ENCODE results near the gene BMPR1A. TPM values are rescaled to one million over a fixed set of nuclear protein-coding genes. Genes with fewer than 3 reads are reported as not detected.

The BMPR1A gene
- 11.2 and 11.9 TPM in 2 replicates for total RNA-seq

DNA sequence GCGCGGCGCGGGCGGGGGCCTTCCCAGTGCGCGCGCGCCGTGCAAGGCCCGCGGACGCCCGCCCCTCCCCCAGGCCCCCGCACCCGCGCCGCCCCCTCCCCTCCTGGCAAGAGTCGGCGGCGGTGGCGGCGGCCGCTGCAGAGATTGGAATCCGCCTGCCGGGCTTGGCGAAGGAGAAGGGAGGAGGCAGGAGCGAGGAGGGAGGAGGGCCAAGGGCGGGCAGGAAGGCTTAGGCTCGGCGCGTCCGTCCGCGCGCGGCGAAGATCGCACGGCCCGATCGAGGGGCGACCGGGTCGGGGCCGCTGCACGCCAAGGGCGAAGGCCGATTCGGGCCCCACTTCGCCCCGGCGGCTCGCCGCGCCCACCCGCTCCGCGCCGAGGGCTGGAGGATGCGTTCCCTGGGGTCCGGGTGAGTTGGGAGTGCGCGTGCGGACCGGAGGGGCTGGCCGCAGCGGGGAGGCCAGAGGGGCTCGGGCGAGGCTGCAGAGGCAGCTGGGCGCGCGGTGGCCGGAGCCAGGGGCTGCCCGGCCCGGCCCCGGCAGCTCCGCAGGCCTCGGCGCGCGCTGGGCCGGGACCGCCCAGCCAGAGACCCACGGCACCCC, at the start of gene BMPR1A:
BMPR1A (plus strand) TSS at position 109 of the 602 bp plus-strand sequence. CDS start 119,400 bp downstream, outside the sequence.
- peaks cover 41% of the 10 kb centered on the region for H3K4me1 Mint-ChIP-seq (ENCODE audit: low read depth)
- peak within 1 kb of the TSS; percentile 84 for H3K4me3 Mint-ChIP-seq (ENCODE audit: low read depth)
- H3K36me3 Mint-ChIP-seq (ENCODE audit: low read depth), result peaks cover 9% of the 10 kb centered on the region
- DNase-seq (ENCODE audit: low spot score), result no peak
- H3K9me3 Mint-ChIP-seq, result no peaks in the 10 kb centered on the region
- H3K27ac Mint-ChIP-seq, result peak within 1 kb of the TSS; percentile 67
- intact Hi-C loops (cut with micrococcal nuclease), result loop anchor here (1.0 to 10.0 kb wide), 4 partner anchors 45 to 352 kb away; partner anchors contain the start of gene SHLD2
- H3K27me3 Mint-ChIP-seq (ENCODE audit: low read depth), result peaks cover 50% of the 10 kb centered on the region

DNA sequence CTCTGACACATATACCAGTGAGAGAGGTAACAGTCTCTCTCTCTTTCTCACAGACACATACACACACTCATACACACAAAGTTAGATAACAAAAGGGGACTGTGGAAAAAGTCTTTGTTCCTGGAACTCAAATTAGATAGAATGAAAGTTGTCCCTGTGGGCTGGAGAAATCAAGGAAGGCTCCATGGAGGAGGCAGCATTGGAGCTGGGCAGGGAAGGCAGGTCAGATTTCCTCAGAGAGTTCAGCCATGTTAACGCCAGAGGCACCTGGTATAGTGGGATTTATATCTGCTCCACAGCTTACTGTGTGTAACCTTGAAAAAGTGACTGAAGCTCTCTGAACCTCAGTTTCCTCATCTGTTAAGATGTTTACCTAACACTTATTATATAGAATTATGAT, 49.4 kb upstream of the BMPR1A start:
- H3K9me3 Mint-ChIP-seq, result no peaks in the 10 kb centered on the region
- no peaks in the 10 kb centered on the region for H3K36me3 Mint-ChIP-seq (ENCODE audit: low read depth)
- H3K27me3 Mint-ChIP-seq (ENCODE audit: low read depth), result no peaks in the 10 kb centered on the region
- H3K4me1 Mint-ChIP-seq (ENCODE audit: low read depth), result peaks cover 8% of the 10 kb centered on the region
- DNase-seq (ENCODE audit: low spot score), result no peak
- no peak overlapping the region for H3K27ac Mint-ChIP-seq
- H3K4me3 Mint-ChIP-seq (ENCODE audit: low read depth), result no peak overlapping the region
- intact Hi-C loops (cut with micrococcal nuclease), result no loop called here

DNA sequence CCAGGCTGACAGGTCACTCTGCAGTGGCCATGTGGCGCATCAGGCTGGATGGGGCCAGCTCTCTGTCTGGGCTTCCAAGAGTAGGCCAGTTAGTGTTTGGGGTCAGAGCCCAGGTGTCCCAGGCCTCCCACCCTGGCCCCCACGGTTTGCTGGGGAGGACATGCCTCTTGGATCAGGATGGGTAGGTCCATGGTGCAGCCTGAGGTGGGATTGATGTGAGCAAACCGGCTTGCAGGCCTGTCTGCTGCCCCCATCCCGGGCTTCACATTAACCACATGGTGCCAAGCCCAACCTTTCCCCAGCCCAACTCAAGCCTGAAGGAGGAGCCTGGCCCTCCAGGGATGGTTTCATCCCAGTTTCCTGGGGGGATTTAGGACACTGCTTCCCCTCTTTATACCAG, 48.9 kb upstream of the BMPR1A start:
- intact Hi-C loops (cut with micrococcal nuclease), result no loop called here
- Mint-ChIP-seq H3K9me3 (no peaks in the 10 kb centered on the region), H3K4me1 (ENCODE audit: low read depth) (peaks cover 10% of the 10 kb centered on the region)

DNA sequence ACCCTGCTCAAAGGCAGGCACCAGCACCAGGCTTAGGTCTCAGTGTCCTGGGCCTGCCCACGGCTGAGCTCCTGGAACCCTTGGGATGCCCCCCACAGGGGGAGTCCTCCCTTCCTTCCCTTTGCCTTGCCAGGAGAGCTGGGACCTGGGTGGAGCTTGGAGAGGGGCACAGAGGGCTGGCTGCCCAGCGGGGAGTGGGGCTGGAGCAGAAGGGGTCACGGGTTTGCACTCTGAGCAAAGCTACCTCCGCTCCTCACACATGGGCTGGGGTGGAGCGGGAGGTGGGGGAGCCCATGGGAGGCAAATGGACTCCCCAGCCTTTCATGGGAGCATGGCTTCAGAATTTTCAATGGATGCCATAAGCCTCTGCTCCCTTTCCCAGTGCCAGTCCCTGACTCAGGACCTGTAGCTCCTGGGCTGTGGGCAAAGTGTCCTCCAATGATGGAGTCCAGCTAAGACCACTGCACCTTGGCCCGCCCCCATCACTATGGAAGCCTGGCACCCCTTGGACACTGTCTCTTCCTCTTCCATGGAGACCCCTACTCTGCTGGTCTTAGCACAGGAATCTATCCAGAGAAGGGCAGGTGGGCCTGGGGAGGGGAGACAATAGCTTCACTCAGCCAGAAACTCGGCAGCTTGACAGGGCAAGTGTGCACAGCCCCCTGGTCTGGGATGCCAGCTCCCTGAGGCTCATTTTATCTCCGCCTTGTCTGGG, 48.2 kb upstream of the BMPR1A start:
- no peak for DNase-seq (ENCODE audit: low spot score)
- no peaks in the 10 kb centered on the region for H3K27me3 Mint-ChIP-seq (ENCODE audit: low read depth)
- no peaks in the 10 kb centered on the region for H3K9me3 Mint-ChIP-seq
- H3K27ac Mint-ChIP-seq, result no peak overlapping the region
- H3K4me1 Mint-ChIP-seq (ENCODE audit: low read depth), result peaks cover 10% of the 10 kb centered on the region
- H3K36me3 Mint-ChIP-seq (ENCODE audit: low read depth), result no peaks in the 10 kb centered on the region
- intact Hi-C loops (cut with micrococcal nuclease), result no loop called here
- H3K4me3 Mint-ChIP-seq (ENCODE audit: low read depth), result no peak overlapping the region

More for the DNA sequence above, 48.9 kb upstream of the BMPR1A start:
- Mint-ChIP-seq H3K36me3 (ENCODE audit: low read depth) (no peaks in the 10 kb centered on the region), H3K4me3 (ENCODE audit: low read depth) (no peak overlapping the region), H3K27me3 (ENCODE audit: low read depth) (no peaks in the 10 kb centered on the region), H3K27ac (no peak overlapping the region)
- DNase-seq (ENCODE audit: low spot score), result no peak

DNA sequence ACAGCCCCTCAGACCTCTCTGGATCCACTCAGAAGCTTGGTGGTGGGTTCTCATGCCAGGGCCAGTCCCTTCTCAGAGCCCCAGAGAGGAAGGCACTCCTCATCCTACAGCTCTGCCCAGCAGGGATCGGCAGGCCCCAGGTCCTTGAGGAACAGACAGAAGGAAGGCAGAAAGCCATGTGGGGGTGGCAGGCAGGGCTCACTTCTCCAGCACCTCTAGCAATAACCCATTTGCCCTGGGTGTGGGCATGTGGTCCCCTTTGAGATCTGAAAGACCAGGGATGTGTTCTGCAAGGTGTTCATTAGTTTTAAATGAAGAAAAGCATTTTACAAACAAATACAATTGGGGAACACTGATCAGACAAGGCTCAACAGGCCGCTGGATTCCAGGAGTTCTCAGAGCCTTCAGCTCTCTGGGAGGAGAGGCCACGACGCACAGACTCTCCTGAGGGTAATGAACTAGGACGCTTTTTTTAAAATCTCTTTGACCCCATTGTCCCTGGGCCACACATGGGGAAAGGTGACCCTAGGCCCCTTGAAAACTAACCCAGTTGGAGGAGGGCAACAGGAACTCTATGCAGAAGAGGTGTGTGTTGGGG, 47.5 kb upstream of the BMPR1A start:
- Mint-ChIP-seq H3K36me3 (ENCODE audit: low read depth) (no peaks in the 10 kb centered on the region), H3K27ac (no peak overlapping the region), H3K4me1 (ENCODE audit: low read depth) (peaks cover 10% of the 10 kb centered on the region), H3K9me3 (no peaks in the 10 kb centered on the region), H3K27me3 (ENCODE audit: low read depth) (no peaks in the 10 kb centered on the region), H3K4me3 (ENCODE audit: low read depth) (no peak overlapping the region)
- no peak for DNase-seq (ENCODE audit: low spot score)
- intact Hi-C loops (cut with micrococcal nuclease), result no loop called here

DNA sequence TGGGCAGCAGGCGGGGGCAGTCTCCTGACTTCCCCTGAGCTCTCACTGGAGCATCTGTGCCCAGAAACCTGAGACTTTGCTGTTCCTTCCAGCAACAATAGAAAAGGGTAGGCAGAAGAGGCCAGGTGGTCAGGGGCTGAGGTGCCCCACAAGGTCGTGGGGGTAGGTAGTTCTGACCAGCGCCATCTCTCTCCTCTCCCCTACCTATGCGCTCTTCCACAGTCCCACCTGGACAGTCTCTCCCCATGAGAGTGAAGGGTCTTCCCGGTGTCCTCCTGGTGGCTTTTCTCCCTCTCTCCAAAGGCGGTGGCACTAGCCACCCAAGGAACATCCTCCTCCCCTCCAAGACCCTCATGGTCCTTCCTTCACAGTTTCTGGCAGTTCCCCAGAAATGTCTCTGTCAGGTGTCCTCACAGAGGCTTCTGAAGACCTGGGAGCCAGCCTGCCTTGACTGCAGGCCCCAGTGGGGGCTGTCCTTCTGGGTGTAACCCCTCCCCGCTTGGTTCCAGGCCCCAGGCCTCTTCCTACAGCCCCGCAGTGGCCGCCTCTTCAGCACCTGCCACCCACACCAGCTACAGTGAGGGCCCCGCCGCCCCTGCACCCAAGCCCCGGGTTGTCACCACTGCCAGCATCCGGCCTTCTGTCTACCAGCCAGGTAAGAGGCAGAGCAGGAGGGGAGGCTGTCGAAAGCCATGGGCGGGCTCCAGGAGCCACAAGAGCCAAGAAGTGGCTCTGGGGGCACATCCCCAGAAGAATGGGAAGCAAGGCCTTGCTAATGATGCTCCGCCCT, 46.8 kb upstream of the BMPR1A start:
- DNase-seq (ENCODE audit: low spot score), result no peak
- intact Hi-C loops (cut with micrococcal nuclease), result loop anchor here (2.0 to 5.0 kb wide), 2 partner anchors 179 to 253 kb away; no protein-coding TSS in a partner anchor
- peak overlapping the region; percentile 82 for H3K4me3 Mint-ChIP-seq (ENCODE audit: low read depth)

DNA sequence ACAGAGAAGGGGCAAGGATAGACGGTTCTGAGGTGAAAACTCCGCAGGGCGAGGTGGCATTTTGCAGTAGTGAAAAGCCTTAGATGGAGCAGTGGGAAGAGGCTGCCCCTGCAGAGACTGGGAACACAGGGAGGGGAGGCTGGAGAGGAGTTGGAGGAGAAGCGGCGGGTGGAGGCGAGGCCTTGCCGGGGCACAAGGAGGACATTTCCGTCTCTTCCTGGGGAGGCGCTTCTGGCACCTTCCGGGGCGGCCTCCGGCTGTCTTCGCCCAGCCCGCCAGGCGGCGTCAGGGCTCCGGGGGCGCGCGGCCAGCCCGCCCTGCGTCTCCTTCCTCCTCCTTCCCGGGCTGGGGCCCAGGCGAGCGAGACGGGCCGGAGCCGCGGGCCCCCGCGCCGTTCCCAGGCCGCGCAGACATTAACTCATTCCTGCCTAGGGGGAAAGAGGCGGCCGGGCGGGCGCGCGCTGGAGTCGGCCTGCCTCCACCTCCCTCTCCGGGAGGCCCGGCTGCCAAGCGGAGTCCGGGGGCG, 45.4 kb upstream of the BMPR1A start:
- peak overlapping the region; percentile 95 for H3K27ac Mint-ChIP-seq
- peaks cover 10% of the 10 kb centered on the region for H3K4me1 Mint-ChIP-seq (ENCODE audit: low read depth)
- peak overlapping the region; percentile 82 for H3K4me3 Mint-ChIP-seq (ENCODE audit: low read depth)
- no peaks in the 10 kb centered on the region for H3K9me3 Mint-ChIP-seq
- intact Hi-C loops (cut with micrococcal nuclease), result loop anchor here (1.0 to 5.0 kb wide), 3 partner anchors 45 to 251 kb away; partner anchors contain the start of gene BMPR1A
- no peaks in the 10 kb centered on the region for H3K27me3 Mint-ChIP-seq (ENCODE audit: low read depth)
- no peaks in the 10 kb centered on the region for H3K36me3 Mint-ChIP-seq (ENCODE audit: low read depth)
- DNase-seq (ENCODE audit: low spot score), result peak; percentile 81

More for the DNA sequence above, 46.8 kb upstream of the BMPR1A start:
- H3K4me1 Mint-ChIP-seq (ENCODE audit: low read depth), result peaks cover 10% of the 10 kb centered on the region
- H3K27ac Mint-ChIP-seq, result peak overlapping the region; percentile 82
- no peaks in the 10 kb centered on the region for H3K36me3 Mint-ChIP-seq (ENCODE audit: low read depth)
- H3K9me3 Mint-ChIP-seq, result no peaks in the 10 kb centered on the region
- no peaks in the 10 kb centered on the region for H3K27me3 Mint-ChIP-seq (ENCODE audit: low read depth)

DNA sequence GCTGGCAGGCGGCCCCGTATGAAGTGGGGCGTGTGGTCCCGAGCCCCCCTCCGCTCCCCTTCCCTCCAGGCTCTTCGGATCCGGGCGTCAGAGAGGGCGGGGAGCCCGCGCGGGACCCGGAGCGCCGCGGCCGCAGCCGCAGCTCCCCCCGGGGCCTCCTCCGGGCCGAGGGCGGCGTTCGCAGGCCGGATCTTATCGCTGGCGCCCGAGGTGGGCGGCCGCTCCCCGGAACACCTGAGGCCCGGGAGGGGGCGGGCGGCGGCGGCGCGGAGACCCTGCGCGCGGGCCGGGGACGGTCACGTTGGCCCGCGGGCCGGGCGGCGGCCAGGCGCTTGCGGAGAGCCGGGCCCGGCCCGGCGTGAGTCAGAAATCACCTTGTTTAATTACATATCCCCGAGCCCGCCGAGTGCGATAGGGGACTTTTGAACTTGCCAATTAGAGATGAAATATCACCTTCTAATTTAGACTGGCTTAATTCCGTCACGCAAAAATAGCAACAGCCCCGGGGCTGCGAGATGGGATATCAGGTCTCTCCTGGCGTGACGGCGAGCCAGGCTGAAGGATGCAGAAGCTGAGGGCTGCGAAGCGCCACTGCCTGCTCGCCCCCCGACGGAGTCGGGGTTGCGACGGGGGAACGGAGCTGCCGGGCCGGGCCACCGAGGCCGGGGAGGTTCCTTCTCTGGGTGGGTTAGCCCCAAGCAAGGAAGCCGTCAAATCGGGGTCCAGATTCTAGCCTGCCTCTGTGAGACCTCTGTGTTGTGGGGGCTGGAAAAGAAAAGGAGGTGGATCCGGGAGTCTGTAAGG, 44.7 kb upstream of the BMPR1A start:
- peak overlapping the region; percentile 81 for H3K4me3 Mint-ChIP-seq (ENCODE audit: low read depth)
- peaks cover 10% of the 10 kb centered on the region for H3K4me1 Mint-ChIP-seq (ENCODE audit: low read depth)
- H3K9me3 Mint-ChIP-seq, result no peaks in the 10 kb centered on the region
- intact Hi-C loops (cut with micrococcal nuclease), result loop anchor here (1.0 to 5.0 kb wide), 3 partner anchors 45 to 251 kb away; partner anchors contain the start of gene BMPR1A
- DNase-seq (ENCODE audit: low spot score), result peak; percentile 55
- H3K27me3 Mint-ChIP-seq (ENCODE audit: low read depth), result no peaks in the 10 kb centered on the region
- H3K27ac Mint-ChIP-seq, result peak overlapping the region; percentile 77
- H3K36me3 Mint-ChIP-seq (ENCODE audit: low read depth), result no peaks in the 10 kb centered on the region

DNA sequence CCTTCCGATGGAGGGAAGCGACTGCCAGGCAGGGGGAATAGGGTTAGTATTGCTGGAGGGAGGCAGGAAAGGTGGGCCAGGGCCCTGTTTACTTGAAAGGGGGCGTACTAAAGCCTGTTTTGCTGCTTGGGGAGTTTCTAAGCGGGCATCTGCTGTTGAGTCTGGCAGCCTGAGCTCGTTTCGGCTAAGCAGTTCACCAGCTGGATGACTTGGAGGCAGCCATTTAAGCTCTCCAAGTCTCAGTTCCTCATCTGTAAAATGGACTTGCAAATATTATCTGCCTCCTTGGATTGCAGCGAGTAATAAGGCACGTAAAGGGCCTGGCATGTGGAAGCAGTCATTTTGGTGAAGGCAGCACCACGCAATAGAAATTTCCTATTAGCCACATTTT, 44.1 kb upstream of the BMPR1A start:
- H3K9me3 Mint-ChIP-seq, result no peaks in the 10 kb centered on the region
- H3K27me3 Mint-ChIP-seq (ENCODE audit: low read depth), result no peaks in the 10 kb centered on the region
- no peaks in the 10 kb centered on the region for H3K36me3 Mint-ChIP-seq (ENCODE audit: low read depth)
- DNase-seq (ENCODE audit: low spot score), result no peak
- H3K4me3 Mint-ChIP-seq (ENCODE audit: low read depth), result peak overlapping the region; percentile 81
- peaks cover 10% of the 10 kb centered on the region for H3K4me1 Mint-ChIP-seq (ENCODE audit: low read depth)
- intact Hi-C loops (cut with micrococcal nuclease), result loop anchor here (5.0 kb wide), 1 partner anchor 250 kb away; no protein-coding TSS in a partner anchor
- peak overlapping the region; percentile 77 for H3K27ac Mint-ChIP-seq

DNA sequence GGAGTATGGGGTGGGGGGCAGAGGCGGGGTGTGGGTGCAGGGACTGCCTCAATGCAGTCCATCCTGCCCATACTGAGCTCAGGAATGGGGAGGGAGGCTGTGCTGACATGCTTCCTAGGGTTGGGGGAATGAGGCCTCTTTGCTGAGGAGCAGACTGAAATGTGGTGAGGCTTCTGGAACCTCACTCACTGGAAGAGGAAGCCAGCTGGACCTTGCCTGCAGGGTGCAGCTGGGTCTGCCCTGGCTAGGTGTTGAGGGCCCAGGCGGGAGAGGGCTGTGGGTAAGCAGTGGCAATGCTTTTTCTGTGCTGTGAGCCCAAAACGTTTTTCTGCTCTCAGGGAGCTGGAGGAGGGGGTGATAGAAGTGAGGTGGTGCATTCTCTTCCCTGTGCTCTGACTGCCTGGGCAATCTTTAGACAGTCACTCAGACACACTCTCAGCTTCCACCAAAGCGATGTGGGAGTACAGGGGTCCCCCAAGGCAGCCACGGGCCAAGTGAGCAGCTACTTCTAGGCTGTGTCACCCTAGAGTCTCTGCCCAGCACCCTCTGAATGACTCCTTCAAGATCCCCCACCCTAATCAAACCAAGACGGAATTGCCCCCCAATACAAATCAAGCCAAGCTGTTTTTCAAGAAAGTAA, 41.1 kb upstream of the BMPR1A start:
- Mint-ChIP-seq H3K27me3 (ENCODE audit: low read depth) (peaks cover 4% of the 10 kb centered on the region), H3K4me3 (ENCODE audit: low read depth) (no peak overlapping the region), H3K36me3 (ENCODE audit: low read depth) (no peaks in the 10 kb centered on the region), H3K9me3 (no peaks in the 10 kb centered on the region), H3K4me1 (ENCODE audit: low read depth) (peaks cover 8% of the 10 kb centered on the region), H3K27ac (no peak overlapping the region)
- DNase-seq (ENCODE audit: low spot score), result no peak
- intact Hi-C loops (cut with micrococcal nuclease), result no loop called here

DNA sequence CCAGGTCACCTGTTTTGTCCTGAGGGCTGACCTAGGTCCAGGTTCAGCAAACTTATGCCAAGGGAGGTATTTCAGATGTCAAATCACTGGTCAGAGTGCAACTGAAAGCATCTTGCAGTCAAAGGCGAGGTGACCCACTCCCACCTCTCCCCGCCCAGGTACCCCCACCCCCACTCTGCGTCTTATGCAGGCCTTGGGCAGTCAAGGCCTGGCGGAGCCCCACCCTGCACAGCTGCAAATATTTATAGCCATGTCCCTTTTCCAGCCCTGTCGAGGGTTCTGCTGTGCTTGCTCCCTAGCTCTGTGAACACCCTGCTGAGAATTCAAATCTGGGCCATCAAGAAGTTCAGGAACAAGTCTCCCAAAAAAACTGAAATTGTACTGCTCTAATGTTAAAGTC, 40.6 kb upstream of the BMPR1A start:
- DNase-seq (ENCODE audit: low spot score), result no peak
- no peaks in the 10 kb centered on the region for H3K36me3 Mint-ChIP-seq (ENCODE audit: low read depth)
- H3K27me3 Mint-ChIP-seq (ENCODE audit: low read depth), result peaks cover 6% of the 10 kb centered on the region
- H3K4me1 Mint-ChIP-seq (ENCODE audit: low read depth), result peaks cover 4% of the 10 kb centered on the region
- no peak overlapping the region for H3K27ac Mint-ChIP-seq
- intact Hi-C loops (cut with micrococcal nuclease), result no loop called here
- H3K9me3 Mint-ChIP-seq, result no peaks in the 10 kb centered on the region
- no peak overlapping the region for H3K4me3 Mint-ChIP-seq (ENCODE audit: low read depth)
